GM21360 (cell line): ENCODE measurements around the gene FGR.

Experiments
- ATAC-seq: cut with Tn5 transposase; IDR thresholded peaks from one replicate; pipeline ENCODE4 v1.9.1; 2021; ENCODE audit warnings: mild to moderate bottlenecking, moderate library complexity; ENCODE audit not compliant: unreplicated experiment

The FGR gene

DNA sequence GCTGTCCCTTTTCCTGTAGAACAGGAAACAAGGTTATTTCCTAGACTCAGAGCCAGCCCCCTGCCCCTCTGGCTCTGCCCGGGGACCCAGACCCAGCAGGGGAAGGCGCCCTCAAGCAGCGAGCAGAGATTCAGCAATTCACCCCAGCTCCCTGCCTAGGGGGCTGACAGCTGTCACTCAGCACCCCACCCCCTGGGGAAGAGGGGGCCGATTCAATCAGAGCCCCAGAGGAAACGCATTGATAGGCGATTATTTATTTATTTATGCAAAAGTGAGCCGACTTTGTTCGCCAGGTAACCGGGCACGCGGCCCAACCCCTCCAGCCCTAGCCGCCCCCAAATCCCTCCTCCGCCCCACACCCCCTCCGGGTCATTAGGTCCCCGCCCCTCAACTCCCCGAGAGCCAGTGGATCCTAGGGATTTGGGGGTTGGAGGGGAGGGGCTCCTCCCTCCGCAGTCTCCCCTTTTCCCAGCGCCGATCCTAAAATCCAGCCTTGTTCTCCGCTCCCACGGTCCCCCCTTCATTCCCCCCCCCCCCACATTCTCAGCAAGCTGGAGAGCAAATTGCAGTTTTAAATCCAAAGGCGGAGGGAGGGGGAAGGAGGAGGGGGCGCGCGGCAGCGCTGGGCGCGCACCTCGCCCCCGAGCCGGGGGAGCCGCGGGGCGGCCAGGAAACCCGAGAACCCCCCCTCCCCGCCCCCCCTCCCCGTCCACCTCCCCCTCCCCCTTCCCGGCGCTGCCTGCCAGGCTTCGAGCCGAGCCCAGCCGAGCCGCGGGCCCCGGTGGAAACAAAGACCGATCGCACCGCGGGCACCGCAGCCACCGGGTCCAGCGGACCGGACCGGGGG lies 32.3 kb downstream of the FGR start:
- no peak for ATAC-seq

GRCh38 chr1:27601771-27602461 lies 33.1 kb downstream of the FGR start:
- ATAC-seq, result no peak

- ATAC-seq, result no peak
These were observed 33.6 kb downstream of the FGR start for GRCh38 chr1:27601321-27601770.

DNA sequence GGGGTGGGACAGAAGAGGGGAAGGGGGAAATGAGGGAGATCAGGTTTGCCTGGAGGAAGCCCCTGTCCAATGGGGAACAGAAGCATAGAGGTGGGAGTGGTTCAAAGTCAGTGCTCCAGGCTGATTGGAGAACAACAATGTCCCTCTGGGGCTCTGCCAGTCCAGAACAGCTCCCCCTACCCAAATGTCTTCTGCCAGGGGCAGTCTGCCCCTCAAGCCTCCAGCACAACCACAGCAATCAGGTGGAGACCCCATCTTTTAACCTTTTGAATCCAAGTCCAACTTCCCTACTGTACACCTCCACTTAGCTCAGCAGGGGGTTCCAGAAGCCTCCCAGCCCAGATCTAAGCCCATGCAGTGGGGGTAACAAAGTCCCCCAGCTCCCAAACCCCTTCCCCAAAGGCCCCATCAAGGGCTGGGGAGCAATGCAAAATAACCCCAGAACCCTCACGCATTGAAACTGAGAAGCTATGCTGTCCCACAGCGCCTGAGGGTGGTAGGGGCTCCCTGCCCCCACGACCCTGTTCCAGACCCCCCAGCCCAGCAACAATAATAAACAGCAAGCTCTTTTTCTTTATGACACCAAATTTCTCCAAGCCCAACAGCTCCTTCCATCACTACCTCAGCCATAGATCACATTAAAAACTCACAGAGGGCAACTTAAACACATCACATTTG lies 34.3 kb downstream of the FGR start:
- ATAC-seq, result no peak

DNA sequence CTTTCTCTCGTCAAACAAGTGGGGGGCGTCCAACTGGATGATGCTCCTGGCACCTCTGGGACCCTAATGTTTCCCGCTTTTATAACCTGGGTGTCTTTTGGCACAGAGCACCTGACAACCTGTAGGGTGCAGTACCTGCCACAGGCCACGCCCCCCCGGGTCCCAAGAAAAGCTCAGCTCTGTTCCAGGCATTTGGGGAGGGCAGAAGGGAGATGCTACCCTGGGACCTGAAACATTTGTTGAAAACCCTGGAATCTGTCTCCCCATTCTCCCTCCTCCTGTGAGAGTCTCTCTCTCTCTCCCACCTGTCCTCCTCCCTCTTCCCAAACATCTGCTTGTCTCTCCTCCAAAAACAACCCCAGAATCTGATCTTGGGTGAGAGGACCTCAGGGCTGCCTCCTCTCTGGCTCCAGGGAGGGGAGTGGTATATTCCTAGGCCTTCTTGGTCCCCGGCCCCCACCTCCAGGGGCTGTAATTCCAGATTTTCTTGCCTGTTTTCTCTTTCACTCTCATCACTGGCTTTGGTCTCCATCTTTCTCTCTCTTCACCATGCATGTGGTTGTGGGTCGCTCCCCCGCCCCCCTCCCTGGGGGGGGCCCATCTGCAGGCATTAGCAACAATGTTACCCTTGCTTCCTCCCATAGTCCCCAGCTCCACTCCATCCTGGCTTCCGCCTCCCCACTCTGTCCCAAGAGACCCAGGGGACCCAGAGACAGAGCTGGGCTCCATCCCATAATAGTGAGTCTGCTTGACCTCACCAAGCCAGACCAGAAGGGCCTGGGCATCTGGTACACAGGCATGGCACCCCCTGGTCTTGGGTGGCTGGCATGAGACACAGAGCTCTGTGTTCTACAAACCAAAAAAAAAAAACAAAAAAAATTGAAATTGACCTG lies 35.1 kb downstream of the FGR start:
- ATAC-seq, result no peak

- no peak for ATAC-seq
These were observed 36.0 kb downstream of the FGR start for GRCh38 chr1:27598902-27599528.

- no peak for ATAC-seq
These were observed 36.7 kb downstream of the FGR start for GRCh38 chr1:27598295-27598687.

- no peak for ATAC-seq
These were observed 37.3 kb downstream of the FGR start for GRCh38 chr1:27597516-27598294.

DNA sequence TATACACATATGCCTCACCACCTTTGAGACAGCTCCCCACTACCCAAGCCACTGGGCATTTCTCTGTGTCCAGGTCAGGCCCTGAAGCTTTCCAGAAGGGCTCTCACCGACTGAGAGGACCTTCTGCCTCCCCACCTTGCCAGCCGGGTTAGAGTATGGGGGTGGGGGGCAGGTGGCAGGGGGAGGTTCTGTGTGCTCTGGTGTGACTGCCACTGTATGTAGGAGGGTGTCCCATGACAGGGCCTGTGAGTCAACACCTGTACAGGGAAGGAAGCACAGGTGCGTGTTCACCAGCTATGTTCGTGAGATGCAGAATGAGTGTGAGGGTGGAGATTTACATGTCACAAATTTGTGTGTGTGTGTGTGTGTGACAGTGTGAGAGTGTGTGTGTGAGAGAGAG lies 38.0 kb downstream of the FGR start:
- ATAC-seq, result no peak

- no peak for ATAC-seq
These were observed 38.7 kb downstream of the FGR start for GRCh38 chr1:27596261-27596660.

DNA sequence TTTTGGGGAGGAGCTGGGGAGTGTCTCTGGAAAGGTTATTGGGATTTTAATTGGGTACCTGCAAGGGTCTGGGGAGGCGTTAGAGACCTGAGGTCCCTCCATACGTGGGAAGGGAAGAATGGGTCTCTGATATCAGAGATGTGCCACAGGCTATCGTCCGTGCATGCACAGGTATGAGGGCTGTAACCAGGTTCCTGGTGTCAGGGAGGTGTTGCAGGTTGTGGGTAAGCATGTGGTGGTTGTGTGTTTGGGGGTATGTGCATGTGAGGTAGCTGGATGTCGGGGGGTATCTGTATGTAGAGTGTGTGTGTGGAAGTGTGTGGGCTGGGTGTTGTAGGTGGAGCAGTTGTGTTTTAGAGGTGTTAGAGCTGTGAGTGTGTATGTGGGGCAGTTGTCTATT lies 39.4 kb downstream of the FGR start:
- ATAC-seq, result no peak

DNA sequence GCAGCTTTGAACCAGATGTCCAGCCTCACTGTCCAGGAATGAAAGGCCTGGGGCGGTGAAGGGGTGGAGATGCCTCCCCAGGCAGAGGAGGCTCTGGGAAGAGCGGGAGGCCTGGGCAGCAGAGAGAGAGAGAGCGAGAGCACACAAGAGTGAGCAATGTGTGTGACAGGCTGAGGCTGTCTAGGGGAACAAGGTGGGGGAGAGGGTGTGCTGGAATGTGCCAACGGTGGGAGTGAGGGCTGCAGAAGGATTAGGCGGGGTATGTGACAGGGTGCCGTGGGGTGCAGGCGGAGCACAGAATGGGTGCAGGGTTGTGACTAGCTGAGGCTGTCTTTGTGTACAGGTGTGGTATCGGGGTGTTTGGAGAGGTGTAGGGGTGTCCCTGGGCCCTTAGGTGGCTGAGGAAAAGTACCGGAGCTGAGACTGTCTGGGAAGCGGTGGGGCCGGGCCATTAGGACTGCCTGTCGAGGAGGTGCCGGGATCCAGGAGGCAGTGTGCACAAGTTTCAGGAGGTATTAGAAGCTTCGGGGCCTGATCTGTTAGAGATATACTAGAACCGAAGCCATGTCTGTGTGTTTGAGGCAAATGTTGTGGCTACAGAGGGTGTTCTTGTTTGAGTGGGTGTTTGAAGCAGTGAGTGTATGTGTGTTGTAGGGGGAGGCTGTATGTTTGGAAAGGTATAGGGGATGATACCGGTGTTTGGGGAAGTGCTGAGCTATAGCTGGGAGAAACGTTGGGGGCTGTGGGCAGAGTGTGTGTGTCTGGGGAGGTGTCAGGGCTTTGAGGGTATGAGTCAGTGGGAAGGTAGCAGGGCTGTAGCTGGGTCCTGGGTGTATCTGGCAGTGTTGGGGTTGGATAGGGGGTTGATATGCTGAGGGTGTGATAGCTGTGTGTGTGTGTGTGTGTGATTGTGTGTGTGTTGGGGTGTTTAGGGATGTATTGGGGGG lies 40.1 kb downstream of the FGR start:
- ATAC-seq, result no peak

DNA sequence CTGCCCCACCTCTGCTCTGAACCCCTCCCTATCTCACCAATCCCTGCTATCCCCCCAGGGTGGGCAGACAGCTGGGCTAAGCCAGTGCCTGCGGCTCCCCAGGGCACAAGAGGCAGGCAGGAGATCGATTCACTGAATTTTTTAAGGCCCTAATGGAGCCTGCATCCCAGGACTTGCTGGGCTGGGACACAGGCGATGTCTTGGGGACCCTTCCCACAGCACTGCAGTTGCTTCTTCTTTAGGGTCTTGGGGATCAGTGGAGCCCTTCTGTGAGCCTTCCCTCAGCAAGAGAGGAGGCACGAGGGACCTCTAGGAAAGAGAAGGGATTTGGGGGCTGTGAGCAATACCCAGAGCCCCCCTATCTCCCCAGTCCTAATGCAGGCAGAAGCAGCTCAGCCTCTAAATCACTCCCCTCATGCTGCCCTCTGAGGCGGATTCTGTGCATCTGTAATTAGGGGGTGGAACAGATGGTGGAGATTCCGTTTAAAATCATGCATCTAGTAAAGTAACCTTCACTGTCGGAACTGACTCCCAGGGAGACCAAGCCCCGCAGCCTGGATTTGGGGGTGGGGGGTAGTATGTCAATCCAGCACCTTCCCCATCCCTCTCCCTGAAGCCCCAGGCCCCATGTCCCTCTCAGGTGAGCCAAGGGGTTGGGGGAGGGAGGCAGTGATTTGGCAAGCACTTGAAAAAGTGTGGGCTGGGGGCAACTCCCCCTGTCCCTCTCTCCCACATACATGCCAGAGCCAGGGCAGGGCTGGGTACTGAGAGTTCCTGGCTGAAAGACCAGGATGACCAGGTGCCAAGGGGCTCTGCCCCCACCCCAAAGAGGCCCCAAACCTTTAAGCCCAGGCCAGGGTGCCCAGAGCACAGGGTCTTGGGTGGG lies 41.1 kb downstream of the FGR start:
- ATAC-seq, result no peak

DNA sequence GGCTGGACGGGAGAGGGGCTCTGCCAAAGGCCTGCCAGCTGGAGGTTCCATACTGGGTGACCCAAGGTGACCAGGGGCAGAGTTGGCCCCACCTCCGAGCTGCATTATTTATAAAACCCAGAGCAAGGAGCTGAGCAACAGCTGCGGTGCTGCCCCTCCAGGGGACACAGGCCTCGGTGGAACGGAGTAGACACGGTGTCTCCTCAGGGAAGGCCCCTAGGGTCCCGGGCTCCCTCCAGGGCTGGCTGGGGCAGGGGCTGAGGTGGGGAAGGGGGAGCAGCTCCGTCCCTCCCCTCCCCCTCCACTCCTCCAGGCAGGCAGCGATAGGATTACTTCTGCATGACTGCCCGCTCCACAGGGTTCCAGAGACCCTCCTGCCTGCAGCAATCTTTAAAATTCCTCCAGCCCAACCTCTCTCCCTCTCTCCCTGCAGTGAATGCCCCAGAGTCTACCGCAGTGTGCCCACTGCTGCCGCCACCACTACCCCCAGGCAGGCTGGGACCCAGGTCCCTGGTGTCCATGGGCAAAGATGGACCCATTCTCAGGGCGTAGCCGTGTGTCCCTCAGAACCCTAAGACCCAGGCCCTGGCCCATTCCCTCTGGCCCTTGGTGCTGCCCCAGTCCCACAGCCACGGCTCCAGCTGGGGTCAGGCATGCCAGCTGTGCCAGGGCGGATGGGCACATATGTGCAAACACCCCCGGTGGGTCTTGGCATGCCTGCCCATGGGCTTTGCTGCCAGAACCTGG lies 41.9 kb downstream of the FGR start:
- no peak for ATAC-seq

- no peak for ATAC-seq
These were observed 42.6 kb downstream of the FGR start for GRCh38 chr1:27592232-27592930.

- no peak for ATAC-seq
These were observed 43.4 kb downstream of the FGR start for GRCh38 chr1:27591622-27592021.
